IMR-90 (cell line): ENCODE data around the gene SEC23IP.

Source experiments
- BHLHE40 ChIP-seq: fragments of 150-350 bp; IDR thresholded peaks from 2 replicates; pipeline ENCODE4 v1.6.1; 2016; ENCODE audit warnings: mild to moderate bottlenecking, low read depth, low read length
- CEBPB ChIP-seq: IDR thresholded peaks from 2 replicates; pipeline ENCODE4 v1.6.1; 2012; ENCODE audit warnings: low read depth, low read length, improper control_type of control experiment
- CHD1 ChIP-seq: IDR thresholded peaks from 2 replicates; pipeline ENCODE4 v1.6.1; 2012; ENCODE audit warnings: low read depth, low read length, improper control_type of control experiment
- MAFK ChIP-seq: IDR thresholded peaks from 2 replicates; pipeline ENCODE4 v1.6.1; 2012; ENCODE audit warnings: low read depth, low read length, improper control_type of control experiment
- MAZ ChIP-seq: IDR thresholded peaks from 2 replicates; pipeline ENCODE4 v1.6.1; 2012; ENCODE audit warnings: low read depth, mild to moderate bottlenecking, low read length, improper control_type of control experiment, moderate library complexity, borderline replicate concordance
- NFE2L2 ChIP-seq: fragments of 150-350 bp; IDR thresholded peaks from 2 replicates; pipeline ENCODE4 v1.6.1; 2016; ENCODE audit warnings: low read depth, mild to moderate bottlenecking, low read length
- POLR2A ChIP-seq: IDR thresholded peaks from 2 replicates; pipeline ENCODE4 v1.6.1; 2012; ENCODE audit warnings: mild to moderate bottlenecking, low read depth, low read length
- RAD21 ChIP-seq: IDR thresholded peaks from 2 replicates; pipeline ENCODE4 v1.6.1; 2012; ENCODE audit warnings: low read length, improper control_type of control experiment
- RCOR1 ChIP-seq: IDR thresholded peaks from 2 replicates; pipeline ENCODE4 v1.6.1; 2012; ENCODE audit warnings: mild to moderate bottlenecking, low read length, improper control_type of control experiment; ENCODE audit not compliant: insufficient replicate concordance
- RFX5 ChIP-seq: IDR thresholded peaks from 2 replicates; pipeline ENCODE4 v1.8.0; 2012; ENCODE audit warnings: low read depth, mild to moderate bottlenecking, low read length, moderate library complexity
- SMC3 ChIP-seq: fragments of 150-350 bp; IDR thresholded peaks from 2 replicates; pipeline ENCODE4 v1.6.1; 2016; ENCODE audit warnings: low read depth, mild to moderate bottlenecking, antibody characterized with exemption, low read length, moderate library complexity
- TF ChIP-seq, protein P1 (sequence below): conservative IDR thresholded peaks from 2 replicates; pipeline ENCODE4 v1.5.1; 2012; ENCODE audit warnings: mild to moderate bottlenecking, low read depth, low read length, improper control_type of control experiment
- TF ChIP-seq, protein P2 (sequence below): fragments of 150-350 bp; IDR thresholded peaks from 2 replicates; pipeline ENCODE4 v1.6.1; 2016; ENCODE audit warnings: low read depth, mild to moderate bottlenecking, low read length, moderate library complexity, borderline replicate concordance
- TF ChIP-seq, protein P3 (sequence below): fragments of 150-350 bp; IDR thresholded peaks from 2 replicates; pipeline ENCODE4 v1.6.1; 2017; ENCODE audit warnings: mild to moderate bottlenecking, antibody characterized with exemption, low read length, low read depth

DNA sequence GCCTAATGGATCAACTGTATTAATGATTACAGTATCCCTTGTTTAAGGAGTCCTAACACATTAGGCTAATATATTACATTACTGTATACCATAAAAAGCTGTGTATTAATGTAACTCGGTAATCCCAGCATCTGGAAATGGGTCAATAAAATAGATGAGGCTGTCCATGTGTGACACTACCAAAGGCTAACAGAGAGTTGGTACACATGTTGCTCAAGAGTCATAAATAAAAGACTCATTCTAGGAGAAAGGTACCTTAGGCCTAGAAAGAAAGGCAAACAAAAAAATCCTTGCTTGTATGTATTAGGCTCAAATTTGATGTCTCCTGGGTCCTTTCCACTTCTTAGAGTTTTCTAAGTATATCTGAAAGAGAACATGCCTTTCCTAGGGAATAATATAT, 34.5 kb upstream of the SEC23IP start:
- TF ChIP-seq, protein P1, sequence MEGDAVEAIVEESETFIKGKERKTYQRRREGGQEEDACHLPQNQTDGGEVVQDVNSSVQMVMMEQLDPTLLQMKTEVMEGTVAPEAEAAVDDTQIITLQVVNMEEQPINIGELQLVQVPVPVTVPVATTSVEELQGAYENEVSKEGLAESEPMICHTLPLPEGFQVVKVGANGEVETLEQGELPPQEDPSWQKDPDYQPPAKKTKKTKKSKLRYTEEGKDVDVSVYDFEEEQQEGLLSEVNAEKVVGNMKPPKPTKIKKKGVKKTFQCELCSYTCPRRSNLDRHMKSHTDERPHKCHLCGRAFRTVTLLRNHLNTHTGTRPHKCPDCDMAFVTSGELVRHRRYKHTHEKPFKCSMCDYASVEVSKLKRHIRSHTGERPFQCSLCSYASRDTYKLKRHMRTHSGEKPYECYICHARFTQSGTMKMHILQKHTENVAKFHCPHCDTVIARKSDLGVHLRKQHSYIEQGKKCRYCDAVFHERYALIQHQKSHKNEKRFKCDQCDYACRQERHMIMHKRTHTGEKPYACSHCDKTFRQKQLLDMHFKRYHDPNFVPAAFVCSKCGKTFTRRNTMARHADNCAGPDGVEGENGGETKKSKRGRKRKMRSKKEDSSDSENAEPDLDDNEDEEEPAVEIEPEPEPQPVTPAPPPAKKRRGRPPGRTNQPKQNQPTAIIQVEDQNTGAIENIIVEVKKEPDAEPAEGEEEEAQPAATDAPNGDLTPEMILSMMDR, result no peak
- TF ChIP-seq RAD21 (no peak), POLR2A (no peak), CEBPB (no peak), SMC3 (no peak), CHD1 (no peak), NFE2L2 (no peak), BHLHE40 (no peak), RFX5 (no peak), RCOR1 (no peak), MAFK (no peak), MAZ (no peak)
- TF ChIP-seq, protein P2, sequence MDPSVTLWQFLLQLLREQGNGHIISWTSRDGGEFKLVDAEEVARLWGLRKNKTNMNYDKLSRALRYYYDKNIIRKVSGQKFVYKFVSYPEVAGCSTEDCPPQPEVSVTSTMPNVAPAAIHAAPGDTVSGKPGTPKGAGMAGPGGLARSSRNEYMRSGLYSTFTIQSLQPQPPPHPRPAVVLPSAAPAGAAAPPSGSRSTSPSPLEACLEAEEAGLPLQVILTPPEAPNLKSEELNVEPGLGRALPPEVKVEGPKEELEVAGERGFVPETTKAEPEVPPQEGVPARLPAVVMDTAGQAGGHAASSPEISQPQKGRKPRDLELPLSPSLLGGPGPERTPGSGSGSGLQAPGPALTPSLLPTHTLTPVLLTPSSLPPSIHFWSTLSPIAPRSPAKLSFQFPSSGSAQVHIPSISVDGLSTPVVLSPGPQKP, result no peak
- TF ChIP-seq, protein P3, sequence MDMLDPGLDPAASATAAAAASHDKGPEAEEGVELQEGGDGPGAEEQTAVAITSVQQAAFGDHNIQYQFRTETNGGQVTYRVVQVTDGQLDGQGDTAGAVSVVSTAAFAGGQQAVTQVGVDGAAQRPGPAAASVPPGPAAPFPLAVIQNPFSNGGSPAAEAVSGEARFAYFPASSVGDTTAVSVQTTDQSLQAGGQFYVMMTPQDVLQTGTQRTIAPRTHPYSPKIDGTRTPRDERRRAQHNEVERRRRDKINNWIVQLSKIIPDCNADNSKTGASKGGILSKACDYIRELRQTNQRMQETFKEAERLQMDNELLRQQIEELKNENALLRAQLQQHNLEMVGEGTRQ, result no peak
